HS-5 (cell line): ENCODE measurements around the gene GART.

Experiments
- DNase-seq: peaks from one replicate; pipeline ENCODE4 v3.0.0-alpha.2; 2012; ENCODE audit warnings: low read depth

Gene GART

DNA sequence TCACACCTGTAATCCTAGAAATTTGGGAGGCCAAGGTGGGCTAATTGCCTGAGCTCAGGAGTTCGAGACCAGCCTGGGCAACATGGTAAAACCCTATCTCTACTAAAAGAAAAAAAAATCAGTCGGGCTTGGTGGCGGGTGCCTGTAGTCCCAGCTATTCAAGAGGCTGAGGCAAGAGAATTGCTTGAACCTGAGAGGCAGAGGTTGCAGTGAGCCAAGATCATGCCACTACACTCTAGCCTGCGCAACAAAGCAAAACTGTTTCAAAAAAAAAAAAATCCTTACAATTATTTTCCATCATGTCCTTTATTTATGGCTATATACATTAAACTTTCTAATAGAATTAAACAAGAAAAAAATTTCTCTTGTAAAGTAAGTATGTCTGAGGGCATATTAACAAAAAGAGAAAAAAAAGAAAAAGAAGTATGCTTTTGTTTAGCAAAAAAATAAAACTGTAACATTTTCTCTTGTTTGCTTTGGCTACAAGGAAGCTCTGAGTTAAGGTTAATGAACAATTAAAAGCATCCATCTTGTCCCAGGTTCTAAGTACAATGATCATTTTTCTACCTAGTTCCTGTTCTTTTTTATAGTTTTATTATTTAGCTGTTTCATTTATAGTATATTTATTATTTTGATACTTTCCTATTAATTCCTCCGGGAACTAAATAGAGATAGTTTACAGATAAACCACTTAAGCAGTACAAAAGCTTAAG lies 80.2 kb downstream of the GART start:
- DNase-seq = no peak

DNA sequence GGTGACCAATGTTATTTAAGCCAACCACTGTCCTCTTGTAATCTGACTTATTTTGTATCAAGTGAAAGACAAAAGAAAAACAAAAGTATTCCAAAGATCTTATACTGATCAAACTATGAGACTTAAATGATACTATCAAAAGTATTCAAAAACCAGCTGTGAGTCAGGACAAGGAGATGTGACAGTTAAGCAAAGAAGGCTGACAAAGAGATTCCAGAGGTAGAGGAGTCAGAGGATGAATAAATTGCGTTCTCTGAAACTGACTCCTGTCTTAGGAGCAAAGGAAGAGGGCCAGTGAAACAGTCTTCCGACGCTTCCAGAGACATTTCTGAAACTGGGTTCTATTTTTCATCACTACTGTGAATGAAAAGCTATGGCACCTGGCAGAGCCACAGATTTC lies 83.1 kb downstream of the GART start:
- no peak for DNase-seq

DNA sequence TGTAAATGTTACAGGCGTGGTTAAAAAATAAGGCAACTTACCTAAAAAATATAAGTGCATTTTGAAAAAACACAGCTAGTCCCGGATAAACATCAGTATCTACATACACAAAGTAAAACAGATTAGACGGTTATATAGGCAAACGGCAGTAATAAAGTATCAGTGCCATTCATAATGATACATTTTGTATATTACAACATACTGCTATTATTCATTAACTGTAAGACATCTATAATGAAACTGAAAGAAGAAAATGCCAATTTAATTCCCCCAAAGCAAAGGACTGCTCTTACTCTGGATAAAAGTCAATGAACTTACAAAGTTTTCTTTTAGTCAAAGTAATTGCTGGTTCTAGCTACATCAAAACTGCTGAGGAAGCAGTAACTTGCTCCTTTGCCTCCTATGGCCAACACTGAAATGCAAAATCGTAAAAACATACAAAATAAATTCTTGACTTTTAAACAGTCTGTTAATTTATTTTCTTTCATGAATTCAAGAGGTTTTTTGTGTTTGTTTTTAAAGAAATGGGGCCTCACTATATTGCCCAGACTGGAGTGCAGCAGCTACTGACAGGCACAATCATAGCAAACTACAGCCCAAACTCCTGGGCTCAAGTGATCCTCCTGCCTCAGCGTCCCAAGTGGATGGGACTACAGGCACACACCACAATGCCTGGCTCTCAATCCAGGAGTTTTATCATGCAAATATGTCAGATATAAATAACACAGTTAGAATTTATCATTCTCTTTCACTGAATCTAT lies 86.1 kb downstream of the GART start:
- no peak for DNase-seq
